ENCODE results near the gene HOXA7. TPM values are rescaled to one million over a fixed set of nuclear protein-coding genes. Genes with fewer than 3 reads are reported as not detected.
A peak's percentile ranks its signal among the peaks of the same experiment; 100 is the strongest.

The HOXA7 gene
- total and polyA plus RNA-seq, 2 experiments from 2014 or later: 0.24 TPM; not detected in 1

DNA sequence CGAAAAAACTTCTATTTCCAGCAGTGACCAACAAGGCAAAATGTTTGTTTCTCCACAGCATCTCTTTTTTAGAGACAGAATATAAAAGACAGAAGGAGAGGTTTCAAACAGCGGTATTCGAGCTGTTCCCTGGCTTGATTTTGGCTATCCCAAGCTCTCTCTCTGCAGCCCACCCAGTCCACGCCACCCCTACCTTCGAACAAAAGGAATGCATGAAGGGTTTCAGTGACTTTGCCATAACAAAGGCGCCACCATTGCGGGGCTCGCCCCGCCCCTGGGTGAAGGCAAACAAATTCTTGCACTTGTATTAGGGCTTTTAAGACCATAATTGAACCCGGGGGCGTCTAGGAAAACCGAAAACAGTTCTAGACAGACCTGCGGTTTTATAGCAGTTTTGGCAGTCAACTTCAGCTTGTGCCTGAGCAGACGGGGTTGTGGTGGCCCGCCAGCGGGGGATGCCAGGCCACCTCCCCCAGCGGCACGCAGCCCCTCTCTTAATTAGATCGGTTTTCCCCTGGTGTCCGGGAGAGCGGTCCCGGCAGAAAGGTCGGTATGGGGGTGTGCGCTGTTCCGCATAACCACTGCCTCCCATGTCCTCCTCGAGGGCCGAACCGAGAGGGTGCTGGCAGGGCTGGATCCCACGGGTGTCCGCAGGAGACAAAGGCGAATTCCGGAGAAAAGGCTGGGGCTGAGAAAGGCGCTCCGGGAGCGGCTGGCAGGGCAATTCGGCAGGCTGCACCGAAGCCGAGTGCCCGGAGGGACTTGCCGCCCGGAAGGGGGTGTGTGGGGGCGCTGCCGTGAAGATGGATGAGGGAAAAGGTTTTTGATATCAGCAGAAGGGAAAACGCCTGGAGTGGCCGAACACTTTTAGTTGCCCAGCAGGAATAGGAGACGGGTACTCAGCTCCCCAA lies 31.3 kb upstream of the HOXA7 start:
- Histone ChIP-seq H3K27ac (ENCODE audit: low read depth) (no peak overlapping the region), H3K4me2 (peak overlapping the region; percentile 77), H3K36me3 (ENCODE audit: insufficient read depth) (no peaks in the 10 kb centered on the region), H3K27me3 (ENCODE audit: insufficient read depth) (peaks cover 100% of the 10 kb centered on the region), H3K79me2 (replicated peaks; ENCODE audit: insufficient read depth) (no peaks in the 10 kb centered on the region), H2AFZ (no peak overlapping the region), H3K9me2 (ENCODE audit: insufficient read depth) (no peaks in the 10 kb centered on the region), H3K4me3 (peak overlapping the region; percentile 48; the same call in 1 of the 2 replicates), H3F3A (replicated peaks; ENCODE audit: low read depth) (peaks cover 69% of the 10 kb centered on the region), H3K4me1 (ENCODE audit: insufficient read depth) (peaks cover 71% of the 10 kb centered on the region), H4K20me1 (replicated peaks; ENCODE audit: insufficient read depth) (peaks cover 41% of the 10 kb centered on the region)
- TF ChIP-seq EZH2 (IDR thresholded peaks at IDR 0.05; ENCODE audit: low read depth, unreplicated experiment) (peak; percentile 54), EZH2phosphoT487 (IDR thresholded peaks at IDR 0.05; ENCODE audit: unreplicated experiment) (peak; percentile 43), STAT1 (IDR thresholded peaks at IDR 0.05; ENCODE audit: unreplicated experiment) (no peak), CREB1 (CRISPR knock-in tag; IDR thresholded peaks at IDR 0.05; ENCODE audit: low read depth) (no peak), NANOG (IDR thresholded peaks at IDR 0.05; ENCODE audit: borderline replicate concordance) (no peak)
- TF ChIP-seq, protein P1, sequence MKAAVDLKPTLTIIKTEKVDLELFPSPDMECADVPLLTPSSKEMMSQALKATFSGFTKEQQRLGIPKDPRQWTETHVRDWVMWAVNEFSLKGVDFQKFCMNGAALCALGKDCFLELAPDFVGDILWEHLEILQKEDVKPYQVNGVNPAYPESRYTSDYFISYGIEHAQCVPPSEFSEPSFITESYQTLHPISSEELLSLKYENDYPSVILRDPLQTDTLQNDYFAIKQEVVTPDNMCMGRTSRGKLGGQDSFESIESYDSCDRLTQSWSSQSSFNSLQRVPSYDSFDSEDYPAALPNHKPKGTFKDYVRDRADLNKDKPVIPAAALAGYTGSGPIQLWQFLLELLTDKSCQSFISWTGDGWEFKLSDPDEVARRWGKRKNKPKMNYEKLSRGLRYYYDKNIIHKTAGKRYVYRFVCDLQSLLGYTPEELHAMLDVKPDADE (IDR thresholded peaks at IDR 0.05): no peak
- TF ChIP-seq, protein P2, sequence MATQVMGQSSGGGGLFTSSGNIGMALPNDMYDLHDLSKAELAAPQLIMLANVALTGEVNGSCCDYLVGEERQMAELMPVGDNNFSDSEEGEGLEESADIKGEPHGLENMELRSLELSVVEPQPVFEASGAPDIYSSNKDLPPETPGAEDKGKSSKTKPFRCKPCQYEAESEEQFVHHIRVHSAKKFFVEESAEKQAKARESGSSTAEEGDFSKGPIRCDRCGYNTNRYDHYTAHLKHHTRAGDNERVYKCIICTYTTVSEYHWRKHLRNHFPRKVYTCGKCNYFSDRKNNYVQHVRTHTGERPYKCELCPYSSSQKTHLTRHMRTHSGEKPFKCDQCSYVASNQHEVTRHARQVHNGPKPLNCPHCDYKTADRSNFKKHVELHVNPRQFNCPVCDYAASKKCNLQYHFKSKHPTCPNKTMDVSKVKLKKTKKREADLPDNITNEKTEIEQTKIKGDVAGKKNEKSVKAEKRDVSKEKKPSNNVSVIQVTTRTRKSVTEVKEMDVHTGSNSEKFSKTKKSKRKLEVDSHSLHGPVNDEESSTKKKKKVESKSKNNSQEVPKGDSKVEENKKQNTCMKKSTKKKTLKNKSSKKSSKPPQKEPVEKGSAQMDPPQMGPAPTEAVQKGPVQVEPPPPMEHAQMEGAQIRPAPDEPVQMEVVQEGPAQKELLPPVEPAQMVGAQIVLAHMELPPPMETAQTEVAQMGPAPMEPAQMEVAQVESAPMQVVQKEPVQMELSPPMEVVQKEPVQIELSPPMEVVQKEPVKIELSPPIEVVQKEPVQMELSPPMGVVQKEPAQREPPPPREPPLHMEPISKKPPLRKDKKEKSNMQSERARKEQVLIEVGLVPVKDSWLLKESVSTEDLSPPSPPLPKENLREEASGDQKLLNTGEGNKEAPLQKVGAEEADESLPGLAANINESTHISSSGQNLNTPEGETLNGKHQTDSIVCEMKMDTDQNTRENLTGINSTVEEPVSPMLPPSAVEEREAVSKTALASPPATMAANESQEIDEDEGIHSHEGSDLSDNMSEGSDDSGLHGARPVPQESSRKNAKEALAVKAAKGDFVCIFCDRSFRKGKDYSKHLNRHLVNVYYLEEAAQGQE (IDR thresholded peaks at IDR 0.05; ENCODE audit: unreplicated experiment): no peak
- TF ChIP-seq, protein P3, sequence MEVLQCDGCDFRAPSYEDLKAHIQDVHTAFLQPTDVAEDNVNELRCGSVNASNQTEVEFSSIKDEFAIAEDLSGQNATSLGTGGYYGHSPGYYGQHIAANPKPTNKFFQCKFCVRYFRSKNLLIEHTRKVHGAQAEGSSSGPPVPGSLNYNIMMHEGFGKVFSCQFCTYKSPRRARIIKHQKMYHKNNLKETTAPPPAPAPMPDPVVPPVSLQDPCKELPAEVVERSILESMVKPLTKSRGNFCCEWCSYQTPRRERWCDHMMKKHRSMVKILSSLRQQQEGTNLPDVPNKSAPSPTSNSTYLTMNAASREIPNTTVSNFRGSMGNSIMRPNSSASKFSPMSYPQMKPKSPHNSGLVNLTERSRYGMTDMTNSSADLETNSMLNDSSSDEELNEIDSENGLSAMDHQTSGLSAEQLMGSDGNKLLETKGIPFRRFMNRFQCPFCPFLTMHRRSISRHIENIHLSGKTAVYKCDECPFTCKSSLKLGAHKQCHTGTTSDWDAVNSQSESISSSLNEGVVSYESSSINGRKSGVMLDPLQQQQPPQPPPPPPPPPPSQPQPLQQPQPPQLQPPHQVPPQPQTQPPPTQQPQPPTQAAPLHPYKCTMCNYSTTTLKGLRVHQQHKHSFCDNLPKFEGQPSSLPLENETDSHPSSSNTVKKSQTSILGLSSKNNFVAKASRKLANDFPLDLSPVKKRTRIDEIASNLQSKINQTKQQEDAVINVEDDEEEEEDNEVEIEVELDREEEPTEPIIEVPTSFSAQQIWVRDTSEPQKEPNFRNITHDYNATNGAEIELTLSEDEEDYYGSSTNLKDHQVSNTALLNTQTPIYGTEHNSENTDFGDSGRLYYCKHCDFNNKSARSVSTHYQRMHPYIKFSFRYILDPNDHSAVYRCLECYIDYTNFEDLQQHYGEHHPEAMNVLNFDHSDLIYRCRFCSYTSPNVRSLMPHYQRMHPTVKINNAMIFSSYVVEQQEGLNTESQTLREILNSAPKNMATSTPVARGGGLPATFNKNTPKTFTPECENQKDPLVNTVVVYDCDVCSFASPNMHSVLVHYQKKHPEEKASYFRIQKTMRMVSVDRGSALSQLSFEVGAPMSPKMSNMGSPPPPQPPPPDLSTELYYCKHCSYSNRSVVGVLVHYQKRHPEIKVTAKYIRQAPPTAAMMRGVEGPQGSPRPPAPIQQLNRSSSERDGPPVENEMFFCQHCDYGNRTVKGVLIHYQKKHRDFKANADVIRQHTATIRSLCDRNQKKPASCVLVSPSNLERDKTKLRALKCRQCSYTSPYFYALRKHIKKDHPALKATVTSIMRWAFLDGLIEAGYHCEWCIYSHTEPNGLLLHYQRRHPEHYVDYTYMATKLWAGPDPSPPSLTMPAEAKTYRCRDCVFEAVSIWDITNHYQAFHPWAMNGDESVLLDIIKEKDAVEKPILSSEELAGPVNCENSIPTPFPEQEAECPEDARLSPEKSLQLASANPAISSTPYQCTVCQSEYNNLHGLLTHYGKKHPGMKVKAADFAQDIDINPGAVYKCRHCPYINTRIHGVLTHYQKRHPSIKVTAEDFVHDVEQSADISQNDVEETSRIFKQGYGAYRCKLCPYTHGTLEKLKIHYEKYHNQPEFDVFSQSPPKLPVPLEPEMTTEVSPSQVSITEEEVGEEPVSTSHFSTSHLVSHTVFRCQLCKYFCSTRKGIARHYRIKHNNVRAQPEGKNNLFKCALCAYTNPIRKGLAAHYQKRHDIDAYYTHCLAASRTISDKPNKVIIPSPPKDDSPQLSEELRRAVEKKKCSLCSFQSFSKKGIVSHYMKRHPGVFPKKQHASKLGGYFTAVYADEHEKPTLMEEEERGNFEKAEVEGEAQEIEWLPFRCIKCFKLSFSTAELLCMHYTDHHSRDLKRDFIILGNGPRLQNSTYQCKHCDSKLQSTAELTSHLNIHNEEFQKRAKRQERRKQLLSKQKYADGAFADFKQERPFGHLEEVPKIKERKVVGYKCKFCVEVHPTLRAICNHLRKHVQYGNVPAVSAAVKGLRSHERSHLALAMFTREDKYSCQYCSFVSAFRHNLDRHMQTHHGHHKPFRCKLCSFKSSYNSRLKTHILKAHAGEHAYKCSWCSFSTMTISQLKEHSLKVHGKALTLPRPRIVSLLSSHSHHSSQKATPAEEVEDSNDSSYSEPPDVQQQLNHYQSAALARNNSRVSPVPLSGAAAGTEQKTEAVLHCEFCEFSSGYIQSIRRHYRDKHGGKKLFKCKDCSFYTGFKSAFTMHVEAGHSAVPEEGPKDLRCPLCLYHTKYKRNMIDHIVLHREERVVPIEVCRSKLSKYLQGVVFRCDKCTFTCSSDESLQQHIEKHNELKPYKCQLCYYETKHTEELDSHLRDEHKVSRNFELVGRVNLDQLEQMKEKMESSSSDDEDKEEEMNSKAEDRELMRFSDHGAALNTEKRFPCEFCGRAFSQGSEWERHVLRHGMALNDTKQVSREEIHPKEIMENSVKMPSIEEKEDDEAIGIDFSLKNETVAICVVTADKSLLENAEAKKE (CRISPR knock-in tag; IDR thresholded peaks at IDR 0.05): no peak
- peak; percentile 55 for DNase-seq (ENCODE audit: low spot score)
- peaks cover 99% of the 10 kb centered on the region for H3K27me3 Mint-ChIP-seq (ENCODE audit: insufficient read depth, low read depth, poor library complexity)
- peaks cover 2% of the 10 kb centered on the region; the same call in 2 of the 3 replicates for H3K9me3 Mint-ChIP-seq
- peak overlapping the region; percentile 58 for H3K4me3 Mint-ChIP-seq
- H3K4me1 Mint-ChIP-seq: peaks cover 40% of the 10 kb centered on the region
- H3K27ac Mint-ChIP-seq: no peak overlapping the region
- no peaks in the 10 kb centered on the region for H3K36me3 Mint-ChIP-seq (ENCODE audit: low read depth)
- ATAC-seq: no peak

Data from GM23338 (cell line).